Erythroblast (primary cell): ENCODE data around the gene LRRC14B.

Experiments used
- GATA1 ChIP-seq: IDR thresholded peaks from 2 replicates; pipeline ENCODE4 v1.6.1; 2011; ENCODE audit warnings: low read depth, mild to moderate bottlenecking, control low read depth, low read length, moderate library complexity
- POLR2A ChIP-seq: IDR thresholded peaks from 2 replicates; pipeline ENCODE4 v1.6.1; 2011; ENCODE audit warnings: mild to moderate bottlenecking, low read length

- TF ChIP-seq POLR2A (no peak), GATA1 (no peak)
Measured at GRCh38 chr5:141761-142160, 49.5 kb upstream of the LRRC14B start.
